A673 (cell line): ENCODE data around the gene B9D1. TPM values are rescaled to one million over a fixed set of nuclear protein-coding genes. Genes with fewer than 3 reads are reported as not detected.

Experiments
- BruUV-seq: library from RNA; stranded (reverse); fragments of 400-500 nt; replicated peaks from 2 replicates; lab custom pipeline; 2021; lab: Mats Ljungman, UMichigan
- CTCF ChIA-PET: fragments of 300-600 bp; sonication (Branson Sonifier 250); formaldehyde crosslinking; loops from one replicate; lab custom pipeline; 2022; ENCODE audit warnings: antibody characterized with exemption; lab: Charles Lee
- POLR2A ChIA-PET: fragments of 300-600 bp; sonication (Branson Sonifier 250); formaldehyde crosslinking; loops from one replicate; lab custom pipeline; 2022; ENCODE audit warnings: antibody characterized with exemption; ENCODE audit not compliant: low non-redundant PET; lab: Charles Lee
- DNase-seq: peaks from one replicate; pipeline ENCODE4 v3.0.0-alpha.2; 2015; ENCODE audit warnings: low spot score
- H3K27ac ChIP-seq: fragments of 200-600 bp; sonication (generic); 2 replicates; pipeline ENCODE4 v1.5.1; 2016; ENCODE audit warnings: mixed run types, low read depth, mild to moderate bottlenecking, mixed read lengths, antibody characterized with exemption, low read length; ENCODE audit not compliant: poor library complexity, severe bottlenecking
- H3K27me3 ChIP-seq: fragments of 200-600 bp; sonication (generic); replicated peaks from 2 replicates; pipeline ENCODE4 v1.6.1; 2017; ENCODE audit warnings: mixed run types, low read depth, mild to moderate bottlenecking, mixed read lengths, antibody characterized with exemption, low read length; ENCODE audit not compliant: insufficient read depth, poor library complexity
- H3K36me3 ChIP-seq: fragments of 200-600 bp; sonication (generic); 2 replicates; pipeline ENCODE4 v1.6.1; 2016; ENCODE audit warnings: mixed run types, mild to moderate bottlenecking, mixed read lengths, antibody characterized with exemption, low read length; ENCODE audit not compliant: insufficient read depth, poor library complexity, severe bottlenecking
- H3K4me1 ChIP-seq: fragments of 200-600 bp; sonication (generic); 2 replicates; pipeline ENCODE4 v1.6.1; 2017; ENCODE audit warnings: mixed run types, mild to moderate bottlenecking, mixed read lengths, antibody characterized with exemption, low read length; ENCODE audit not compliant: insufficient read depth, poor library complexity, severe bottlenecking
- H3K4me3 ChIP-seq: fragments of 200-600 bp; sonication (generic); 2 replicates; pipeline ENCODE4 v1.5.1; 2016; ENCODE audit warnings: low read depth, mixed run types, mild to moderate bottlenecking, mixed read lengths, low read length; ENCODE audit not compliant: poor library complexity, severe bottlenecking
- H3K9me3 ChIP-seq: fragments of 200-600 bp; sonication (generic); 2 replicates; pipeline ENCODE4 v1.6.1; 2016; ENCODE audit warnings: mixed run types, low read depth, mild to moderate bottlenecking, mixed read lengths, antibody characterized with exemption, low read length; ENCODE audit not compliant: poor library complexity, severe bottlenecking
- EZH2 ChIP-seq: fragments of 200-600 bp; sonication (generic); IDR thresholded peaks from 2 replicates; pipeline ENCODE4 v1.6.1; 2017; ENCODE audit warnings: borderline replicate concordance, low read depth, mild to moderate bottlenecking, mixed read lengths, antibody characterized with exemption, low read length; ENCODE audit not compliant: poor library complexity, severe bottlenecking
- intact Hi-C: fragments of 100-400 bp; cut with micrococcal nuclease; formaldehyde crosslinking; loops from one replicate; pipeline ENCODE4 v1.10.0; 2022; ENCODE audit not compliant: unreplicated experiment
- total RNA-seq: library from RNA; stranded (reverse); gene quantifications from 2 replicates; pipeline ENCODE4 v1.2.3, GENCODE V29; 2021
- TF ChIP-seq, protein P1 (sequence below): fragments of 300-800, 200-600 bp; sonication (generic); conservative IDR thresholded peaks from 2 replicates; pipeline ENCODE4 v1.5.1; 2017; ENCODE audit warnings: low read depth, mild to moderate bottlenecking, antibody characterized with exemption, low read length, moderate library complexity, mixed read lengths

B9D1 gene
- total RNA-seq, 1 experiment from 2014 or later = 37.0 TPM

DNA sequence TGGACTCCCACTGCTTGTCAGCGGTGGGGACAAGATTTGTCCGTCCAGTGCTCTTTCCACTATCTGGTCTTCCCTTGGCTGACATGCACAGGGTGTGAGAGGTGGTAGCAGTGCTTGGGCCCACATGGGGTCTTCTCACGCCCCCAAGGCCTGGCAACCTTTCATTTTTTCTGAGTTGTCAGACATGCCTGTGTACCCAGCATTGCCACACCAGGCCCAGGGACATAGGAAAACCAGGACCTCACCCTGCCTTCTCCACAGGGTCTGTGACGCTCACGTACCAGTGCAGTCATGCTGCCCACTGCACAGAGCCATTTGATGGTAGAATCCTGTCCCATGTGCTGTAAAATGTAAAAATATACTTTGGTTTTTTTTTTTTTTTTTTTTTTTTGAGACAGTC lies 57.8 kb downstream of the B9D1 start:
- intact Hi-C loops = no loop called here
- no peak for TF ChIP-seq EZH2
- TF ChIP-seq, protein P1, sequence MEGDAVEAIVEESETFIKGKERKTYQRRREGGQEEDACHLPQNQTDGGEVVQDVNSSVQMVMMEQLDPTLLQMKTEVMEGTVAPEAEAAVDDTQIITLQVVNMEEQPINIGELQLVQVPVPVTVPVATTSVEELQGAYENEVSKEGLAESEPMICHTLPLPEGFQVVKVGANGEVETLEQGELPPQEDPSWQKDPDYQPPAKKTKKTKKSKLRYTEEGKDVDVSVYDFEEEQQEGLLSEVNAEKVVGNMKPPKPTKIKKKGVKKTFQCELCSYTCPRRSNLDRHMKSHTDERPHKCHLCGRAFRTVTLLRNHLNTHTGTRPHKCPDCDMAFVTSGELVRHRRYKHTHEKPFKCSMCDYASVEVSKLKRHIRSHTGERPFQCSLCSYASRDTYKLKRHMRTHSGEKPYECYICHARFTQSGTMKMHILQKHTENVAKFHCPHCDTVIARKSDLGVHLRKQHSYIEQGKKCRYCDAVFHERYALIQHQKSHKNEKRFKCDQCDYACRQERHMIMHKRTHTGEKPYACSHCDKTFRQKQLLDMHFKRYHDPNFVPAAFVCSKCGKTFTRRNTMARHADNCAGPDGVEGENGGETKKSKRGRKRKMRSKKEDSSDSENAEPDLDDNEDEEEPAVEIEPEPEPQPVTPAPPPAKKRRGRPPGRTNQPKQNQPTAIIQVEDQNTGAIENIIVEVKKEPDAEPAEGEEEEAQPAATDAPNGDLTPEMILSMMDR = no peak
- H3K4me3 ChIP-seq = no peak overlapping the region
- no peaks in the 10 kb centered on the region for H3K36me3 ChIP-seq
- H3K4me1 ChIP-seq = no peaks in the 10 kb centered on the region
- DNase-seq = no peak
- no peaks in the 10 kb centered on the region for H3K27me3 ChIP-seq
- H3K27ac ChIP-seq = no peak overlapping the region
- ChIA-PET POLR2A (no interaction called here), CTCF (no interaction called here)
- no peaks in the 10 kb centered on the region for H3K9me3 ChIP-seq
- no TSS peak for BruUV-seq

DNA sequence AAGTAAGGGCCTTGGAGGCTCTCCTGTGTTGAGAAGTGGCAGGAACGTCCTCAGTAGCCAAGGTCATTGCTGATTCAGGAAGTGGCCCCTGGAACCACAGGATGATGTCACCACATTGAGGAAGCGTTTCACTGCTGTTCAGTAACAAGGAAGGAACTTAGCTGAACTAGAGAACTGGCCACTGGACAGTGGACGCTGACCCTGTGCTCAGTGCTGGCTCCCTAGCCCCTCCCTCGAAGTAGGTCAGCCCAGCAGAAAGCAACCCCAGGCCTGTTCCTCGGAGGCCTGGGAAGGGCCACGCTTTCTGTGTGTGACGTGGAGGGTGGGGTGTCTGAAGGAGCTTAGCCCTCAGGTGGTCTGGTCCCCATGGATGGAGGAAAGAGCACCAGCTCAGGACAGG lies 58.3 kb downstream of the B9D1 start:
- Histone ChIP-seq H3K36me3 (no peaks in the 10 kb centered on the region), H3K4me3 (no peak overlapping the region), H3K27me3 (no peaks in the 10 kb centered on the region), H3K9me3 (no peaks in the 10 kb centered on the region), H3K4me1 (no peaks in the 10 kb centered on the region), H3K27ac (no peak overlapping the region)
- CTCF ChIA-PET = no interaction called here
- TF ChIP-seq EZH2 = no peak
- TF ChIP-seq, protein P1 = no peak
- POLR2A ChIA-PET = no interaction called here
- intact Hi-C loops = no loop called here
- no TSS peak for BruUV-seq
- DNase-seq = no peak

DNA sequence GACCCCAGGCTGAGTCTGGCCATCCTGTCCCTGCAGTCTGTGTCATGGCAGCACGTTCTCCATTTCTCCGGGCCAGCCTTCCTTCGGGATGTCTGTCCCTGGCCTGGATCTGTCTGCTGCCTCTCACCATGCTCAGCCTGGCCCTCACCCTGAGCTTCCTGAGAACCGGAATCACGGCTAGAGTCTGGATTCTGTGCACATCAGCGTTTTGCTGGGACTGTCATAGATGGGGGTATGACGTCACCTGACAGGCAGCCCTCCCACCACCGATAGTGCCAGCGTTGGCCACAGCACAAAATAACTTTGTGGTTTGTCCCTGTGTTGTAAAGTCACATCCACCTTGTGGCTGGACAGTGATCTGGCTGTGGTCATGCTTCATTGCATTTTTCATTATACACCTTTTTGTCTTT lies 59.2 kb downstream of the B9D1 start:
- Histone ChIP-seq H3K27me3 (no peaks in the 10 kb centered on the region), H3K4me1 (no peaks in the 10 kb centered on the region), H3K27ac (no peak overlapping the region), H3K9me3 (no peaks in the 10 kb centered on the region), H3K4me3 (no peak overlapping the region), H3K36me3 (no peaks in the 10 kb centered on the region)
- ChIA-PET CTCF (no interaction called here), POLR2A (no interaction called here)
- BruUV-seq = no TSS peak
- intact Hi-C loops = no loop called here
- TF ChIP-seq, protein P1 = no peak
- TF ChIP-seq EZH2 = no peak
- DNase-seq = no peak
